ENCODE measurements around the gene DAP. TPM values are rescaled to one million over a fixed set of nuclear protein-coding genes. Genes with fewer than 3 reads are reported as not detected.

Gene DAP
- total and polyA plus RNA-seq, 10 donors: 29.4 to 111 (median 65.2) TPM

- no peak for DNase-seq
- H3K27me3 ChIP-seq (replicated peaks in 1 of 7): no peaks in the 10 kb centered on the region
- peaks cover 0 to 83% (median 26%) of the 10 kb centered on the region in 6 donors for H3K4me1 ChIP-seq
- H3K4me3 ChIP-seq: no peak overlapping the region
- intact Hi-C loops (cut with DNase I; ENCODE audit: low total_unique reads): no loop called here
- peak overlapping the region in 5 of 8 donors; percentile 17 to 57 (median 35) for H3K27ac ChIP-seq
- TF ChIP-seq POLR2AphosphoS5 (IDR thresholded peaks at IDR 0.05) (no peak), CTCF (IDR thresholded peaks at IDR 0.05 in 8 of 11, conservative IDR thresholded peaks at IDR 0.05 in 3 of 11) (no peak), POLR2A (IDR thresholded peaks at IDR 0.05) (no peak)
- 69 to 88% (median 76%) methylated on average over 5 of the region's 5 CpGs for WGBS, 5 donors
- H3K9me3 ChIP-seq: no peaks in the 10 kb centered on the region
- H3K36me3 ChIP-seq: peaks cover 0 to 29% (median 0%) of the 10 kb centered on the region in 6 donors
Measured at GRCh38 chr5:10699281-10699874, 61.7 kb downstream of the DAP start.

GRCh38 chr5:10695759-10696543, 65.1 kb downstream of the DAP start:
- H3K4me1 ChIP-seq: peaks cover 0 to 52% (median 16%) of the 10 kb centered on the region in 6 donors
- intact Hi-C loops (cut with DNase I; ENCODE audit: low total_unique reads): no loop called here
- TF ChIP-seq POLR2AphosphoS5 (IDR thresholded peaks at IDR 0.05): no peak
- no peak for DNase-seq
- H3K27ac ChIP-seq: no peak overlapping the region
- H3K4me3 ChIP-seq: no peak overlapping the region
- peaks cover 0 to 37% (median 0%) of the 10 kb centered on the region in 6 donors for H3K36me3 ChIP-seq
- H3K27me3 ChIP-seq (replicated peaks in 1 of 7): no peaks in the 10 kb centered on the region
- 57 to 76% (median 67%) methylated on average over 7 of the region's 7 CpGs for WGBS, 5 donors
- no peaks in the 10 kb centered on the region for H3K9me3 ChIP-seq

GRCh38 chr5:10695055-10695649, 65.9 kb downstream of the DAP start:
- intact Hi-C loops (cut with DNase I; ENCODE audit: low total_unique reads): no loop called here
- DNase-seq: peak; percentile 86
- 19 to 34% (median 25%) methylated on average over 14 of the region's 14 CpGs for WGBS, 5 donors

More at GRCh38 chr5:10695055-10695649, 65.9 kb downstream of the DAP start:
- TF ChIP-seq CTCF (IDR thresholded peaks at IDR 0.05 in 8 of 11, conservative IDR thresholded peaks at IDR 0.05 in 3 of 11) (peak; percentile 12 to 81 (median 64)), POLR2AphosphoS5 (IDR thresholded peaks at IDR 0.05) (peak; percentile 49 to 62 (median 51)), POLR2A (IDR thresholded peaks at IDR 0.05) (no peak)
- Histone ChIP-seq H3K27me3 (replicated peaks in 1 of 7) (no peaks in the 10 kb centered on the region), H3K4me1 (peaks cover 0 to 44% (median 11%) of the 10 kb centered on the region in 6 donors), H3K9me3 (no peaks in the 10 kb centered on the region), H3K27ac (no peak overlapping the region), H3K36me3 (peaks cover 0 to 33% (median 0%) of the 10 kb centered on the region in 6 donors), H3K4me3 (no peak overlapping the region)

Data from spleen (tissue), 11 donors.